ENCODE results near the gene CDK15. TPM values are rescaled to one million over a fixed set of nuclear protein-coding genes. Genes with fewer than 3 reads are reported as not detected.
"Not testable (repeated sequence)": the region's sequence is repeated elsewhere in the genome, so short reads cannot be mapped to it uniquely, and the experiment has no call there.

The CDK15 gene
- polyA plus RNA-seq, result under 1 TPM; 0.05 to 0.18 TPM

DNA sequence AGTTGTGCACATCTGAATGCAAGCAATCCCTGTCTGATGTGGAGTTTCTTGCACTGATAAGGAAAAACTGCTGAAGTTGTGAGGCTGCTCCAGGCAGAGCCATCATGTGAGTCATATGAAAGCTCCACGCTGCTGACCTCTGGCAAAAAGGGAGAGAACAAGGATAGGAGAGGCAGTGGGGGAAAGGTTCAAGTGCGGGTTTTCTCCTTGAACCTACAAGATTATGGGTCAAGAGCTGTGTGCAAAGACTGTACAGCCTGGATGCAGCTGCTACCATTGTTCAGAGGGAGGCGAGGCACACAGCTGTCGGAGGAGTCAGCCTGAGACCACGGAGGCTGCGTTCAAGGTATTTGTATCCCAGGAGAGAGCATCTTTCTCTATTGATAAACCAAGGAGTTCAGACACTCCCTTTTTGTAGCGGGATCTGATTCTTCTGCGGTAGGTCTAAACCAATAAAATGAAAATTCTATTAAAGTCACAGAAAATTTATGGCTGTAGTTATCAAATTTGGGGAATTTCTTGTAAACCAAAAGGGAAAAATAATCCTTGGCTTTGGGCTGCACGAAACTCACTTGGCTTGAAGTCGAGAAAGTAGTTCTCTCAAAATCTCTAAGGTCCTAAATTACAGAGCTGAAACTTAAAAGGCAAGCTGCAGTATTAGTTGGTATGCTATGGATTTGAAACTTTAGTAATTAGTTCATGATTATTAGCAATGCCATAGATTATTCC is at the start of gene CDK15:
Gene CDK15 (plus strand): TSS at position 96 of the 729 bp plus-strand sequence. CDS start 128 bp downstream, at position 224.
- Histone ChIP-seq H3K27me3 (ENCODE audit: control insufficient read depth in 1 of 2, insufficient read depth in 2 of 2, low read length in 2 of 2) (no peaks in the 10 kb centered on the region), H3K36me3 (ENCODE audit: control insufficient read depth in 2 of 2, insufficient read depth in 2 of 2, low read length in 1 of 2) (no peaks in the 10 kb centered on the region), H3K9me3 (ENCODE audit: control insufficient read depth in 2 of 2, insufficient read depth in 1 of 2, low read depth in 1 of 2, low read length in 1 of 2) (no peaks in the 10 kb centered on the region), H3K27ac (ENCODE audit: low read depth in 2 of 2, low read length in 1 of 2) (no peak within 1 kb of the TSS), H3K4me3 (ENCODE audit: low read depth in 1 of 2, low read length in 2 of 2) (no peak within 1 kb of the TSS), H3K4me1 (ENCODE audit: control insufficient read depth in 2 of 2, insufficient read depth in 2 of 2, low read length in 1 of 2) (no peaks in the 10 kb centered on the region)
- 54 to 59% methylated on average over 10 of the region's 10 CpGs for WGBS, 2 donors

DNA sequence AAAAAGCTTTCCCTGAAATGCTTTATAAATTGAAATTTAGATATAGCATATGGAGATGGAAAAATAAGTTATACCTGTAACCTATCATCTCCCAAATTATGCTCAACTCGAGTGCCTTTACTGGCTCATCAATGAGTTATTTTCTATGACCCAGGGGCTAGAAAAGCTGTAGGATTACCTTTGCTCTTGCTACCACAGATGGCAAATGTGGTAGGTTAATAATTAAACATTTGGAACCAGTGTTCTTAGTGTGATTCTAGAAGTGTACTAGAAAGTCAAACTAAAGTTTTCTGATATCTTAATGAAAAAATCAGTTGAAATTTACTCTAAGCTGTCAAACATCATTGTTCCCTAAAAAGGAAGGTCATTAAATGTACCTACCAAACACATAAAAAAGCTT is 48.1 kb upstream of the CDK15 start:
- Histone ChIP-seq H3K27ac (ENCODE audit: low read depth in 2 of 2, low read length in 1 of 2) (no peak overlapping the region), H3K36me3 (ENCODE audit: control insufficient read depth in 2 of 2, insufficient read depth in 2 of 2, low read length in 1 of 2) (peaks cover 0 to 14% of the 10 kb centered on the region in 2 donors), H3K27me3 (ENCODE audit: control insufficient read depth in 1 of 2, insufficient read depth in 2 of 2, low read length in 2 of 2) (no peaks in the 10 kb centered on the region), H3K4me3 (ENCODE audit: low read depth in 1 of 2, low read length in 2 of 2) (no peak overlapping the region), H3K9me3 (ENCODE audit: control insufficient read depth in 2 of 2, insufficient read depth in 1 of 2, low read depth in 1 of 2, low read length in 1 of 2) (no peaks in the 10 kb centered on the region), H3K4me1 (ENCODE audit: control insufficient read depth in 2 of 2, insufficient read depth in 2 of 2, low read length in 1 of 2) (peaks cover 0 to 2% of the 10 kb centered on the region in 2 donors)
- 2% methylated on average over 1 of the region's 1 CpG for WGBS, 2 donors

DNA sequence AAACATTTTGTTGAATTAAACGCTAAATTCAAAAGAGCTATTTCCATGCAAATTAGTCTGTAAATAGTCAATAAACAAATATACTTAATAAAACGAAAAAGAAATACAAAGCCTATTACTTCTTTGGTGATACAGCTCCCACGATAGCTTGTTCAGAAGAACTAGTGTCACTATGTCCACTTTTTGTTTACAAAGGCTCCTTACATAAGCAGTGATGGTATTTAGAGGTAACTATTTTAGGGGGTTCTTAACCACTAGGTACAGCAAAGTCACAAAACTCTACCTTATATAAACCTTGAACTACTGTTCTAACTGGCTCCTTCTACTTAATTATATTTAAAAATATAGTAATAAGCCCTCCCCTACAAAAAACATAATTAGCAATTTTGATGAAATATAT is 47.5 kb upstream of the CDK15 start:
- Histone ChIP-seq H3K27me3 (ENCODE audit: control insufficient read depth in 1 of 2, insufficient read depth in 2 of 2, low read length in 2 of 2) (no peaks in the 10 kb centered on the region), H3K27ac (ENCODE audit: low read depth in 2 of 2, low read length in 1 of 2) (no peak overlapping the region), H3K9me3 (ENCODE audit: control insufficient read depth in 2 of 2, insufficient read depth in 1 of 2, low read depth in 1 of 2, low read length in 1 of 2) (no peaks in the 10 kb centered on the region), H3K4me3 (ENCODE audit: low read depth in 1 of 2, low read length in 2 of 2) (no peak overlapping the region), H3K36me3 (ENCODE audit: control insufficient read depth in 2 of 2, insufficient read depth in 2 of 2, low read length in 1 of 2) (peaks cover 0 to 14% of the 10 kb centered on the region in 2 donors), H3K4me1 (ENCODE audit: control insufficient read depth in 2 of 2, insufficient read depth in 2 of 2, low read length in 1 of 2) (peaks cover 0 to 2% of the 10 kb centered on the region in 2 donors)
- WGBS, 2 donors, result 66 to 88% methylated on average over 3 of the region's 3 CpGs

DNA sequence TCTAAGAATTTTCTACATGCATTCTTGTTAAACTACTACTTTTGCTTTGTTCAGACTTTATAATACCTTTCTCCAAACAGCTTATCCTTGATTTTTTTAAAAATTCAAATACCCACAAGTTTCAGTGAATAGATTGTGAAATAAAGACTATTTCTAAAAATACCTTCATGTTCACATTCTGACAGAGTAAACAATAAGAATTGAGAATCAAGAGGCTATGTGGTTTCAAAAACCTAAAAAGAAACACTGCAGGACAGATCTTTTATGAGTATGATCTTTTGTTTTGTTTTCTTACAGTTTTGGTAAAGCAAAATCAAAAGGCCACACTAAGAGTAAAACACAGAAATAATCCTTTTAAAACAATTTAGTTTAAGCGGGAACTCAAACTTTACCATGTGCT is 46.8 kb upstream of the CDK15 start:
- H3K27me3 ChIP-seq (ENCODE audit: control insufficient read depth in 1 of 2, insufficient read depth in 2 of 2, low read length in 2 of 2), result no peaks in the 10 kb centered on the region
- H3K4me1 ChIP-seq (ENCODE audit: control insufficient read depth in 2 of 2, insufficient read depth in 2 of 2, low read length in 1 of 2), result peaks cover 0 to 2% of the 10 kb centered on the region in 2 donors
- no peak overlapping the region for H3K4me3 ChIP-seq (ENCODE audit: low read depth in 1 of 2, low read length in 2 of 2)
- no peaks in the 10 kb centered on the region for H3K9me3 ChIP-seq (ENCODE audit: control insufficient read depth in 2 of 2, insufficient read depth in 1 of 2, low read depth in 1 of 2, low read length in 1 of 2)
- WGBS, 2 donors, result 97 to 100% methylated on average over 1 of the region's 1 CpG
- H3K36me3 ChIP-seq (ENCODE audit: control insufficient read depth in 2 of 2, insufficient read depth in 2 of 2, low read length in 1 of 2), result peaks cover 0 to 14% of the 10 kb centered on the region in 2 donors
- no peak overlapping the region for H3K27ac ChIP-seq (ENCODE audit: low read depth in 2 of 2, low read length in 1 of 2)

DNA sequence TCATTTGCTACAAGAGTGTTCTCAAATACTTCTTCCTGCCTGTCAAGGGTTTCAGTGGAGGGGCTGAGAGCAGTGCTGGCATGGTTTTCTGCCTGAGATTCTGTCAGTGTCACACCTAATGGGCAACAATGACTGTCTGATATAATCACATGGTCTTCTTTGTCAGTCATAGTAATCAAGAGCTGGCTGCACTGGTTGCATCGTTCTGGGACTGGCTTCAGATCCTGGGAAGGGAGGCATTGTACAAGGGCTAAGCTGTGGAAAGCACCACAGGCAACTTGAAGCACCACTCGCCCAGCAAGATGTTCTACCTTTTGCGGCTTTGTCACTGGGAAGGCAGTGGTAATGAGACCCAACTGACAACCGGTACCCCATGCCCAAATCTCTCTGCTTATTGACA is 45.2 kb upstream of the CDK15 start:
- Histone ChIP-seq H3K36me3 (ENCODE audit: control insufficient read depth in 2 of 2, insufficient read depth in 2 of 2, low read length in 1 of 2) (peaks cover 0 to 14% of the 10 kb centered on the region in 2 donors), H3K27ac (ENCODE audit: low read depth in 2 of 2, low read length in 1 of 2) (no peak overlapping the region), H3K9me3 (ENCODE audit: control insufficient read depth in 2 of 2, insufficient read depth in 1 of 2, low read depth in 1 of 2, low read length in 1 of 2) (no peaks in the 10 kb centered on the region), H3K4me1 (ENCODE audit: control insufficient read depth in 2 of 2, insufficient read depth in 2 of 2, low read length in 1 of 2) (peaks cover 0 to 2% of the 10 kb centered on the region in 2 donors), H3K27me3 (ENCODE audit: control insufficient read depth in 1 of 2, insufficient read depth in 2 of 2, low read length in 2 of 2) (no peaks in the 10 kb centered on the region), H3K4me3 (ENCODE audit: low read depth in 1 of 2, low read length in 2 of 2) (no peak overlapping the region)
- 94 to 96% methylated on average over 4 of the region's 4 CpGs for WGBS, 2 donors

DNA sequence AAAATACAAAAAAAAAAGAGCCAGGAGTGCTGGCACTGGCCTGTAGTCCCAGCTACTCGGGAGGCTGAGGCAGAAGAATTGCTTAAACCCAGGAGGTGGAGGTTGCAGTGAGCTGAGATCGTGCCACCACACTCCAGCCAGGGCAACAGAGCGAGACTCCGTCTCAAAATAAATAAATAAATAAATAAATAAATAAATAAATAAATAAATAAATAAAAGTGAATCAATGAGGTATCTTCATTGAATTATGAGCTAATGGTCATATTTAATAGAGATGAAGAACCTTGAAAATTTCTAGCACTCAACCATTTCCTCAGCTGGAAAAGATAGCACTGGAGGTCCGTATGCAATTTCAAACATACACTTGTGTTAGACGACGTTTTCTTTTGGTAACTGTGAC is 41.9 kb upstream of the CDK15 start:
- not testable (repeated sequence) for H3K4me3 ChIP-seq (ENCODE audit: low read depth in 1 of 2, low read length in 2 of 2); H3K27me3 ChIP-seq (ENCODE audit: control insufficient read depth in 1 of 2, insufficient read depth in 2 of 2, low read length in 2 of 2); H3K4me1 ChIP-seq (ENCODE audit: control insufficient read depth in 2 of 2, insufficient read depth in 2 of 2, low read length in 1 of 2); H3K9me3 ChIP-seq (ENCODE audit: control insufficient read depth in 2 of 2, insufficient read depth in 1 of 2, low read depth in 1 of 2, low read length in 1 of 2); H3K27ac ChIP-seq (ENCODE audit: low read depth in 2 of 2, low read length in 1 of 2)
- H3K36me3 ChIP-seq (ENCODE audit: control insufficient read depth in 2 of 2, insufficient read depth in 2 of 2, low read length in 1 of 2), result peaks cover 0 to 13% of the 10 kb centered on the region in 2 donors
- 96 to 99% methylated on average over 7 of the region's 7 CpGs for WGBS, 2 donors

DNA sequence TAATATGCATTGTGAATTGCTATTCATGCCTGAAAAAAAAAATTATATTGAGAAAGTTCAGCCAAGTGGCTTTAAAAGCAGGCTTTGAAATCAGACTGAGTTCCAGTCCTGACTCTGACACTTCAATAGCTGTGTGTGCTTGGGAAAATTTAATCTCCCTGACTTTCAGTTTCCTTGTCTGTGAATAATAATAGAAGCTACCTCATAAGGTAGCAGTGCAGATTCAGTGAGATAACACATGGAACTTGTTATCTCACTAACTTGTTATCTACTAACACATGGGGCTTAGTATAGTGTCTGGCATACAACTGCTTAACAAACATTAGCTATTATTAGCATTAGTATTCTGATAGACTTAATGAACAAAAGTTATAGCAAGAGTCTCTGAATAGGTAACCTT is 40.5 kb upstream of the CDK15 start:
- H3K27ac ChIP-seq (ENCODE audit: low read depth in 2 of 2, low read length in 1 of 2), result no peak overlapping the region
- H3K9me3 ChIP-seq (ENCODE audit: control insufficient read depth in 2 of 2, insufficient read depth in 1 of 2, low read depth in 1 of 2, low read length in 1 of 2), result no peaks in the 10 kb centered on the region
- no peaks in the 10 kb centered on the region for H3K27me3 ChIP-seq (ENCODE audit: control insufficient read depth in 1 of 2, insufficient read depth in 2 of 2, low read length in 2 of 2)
- H3K36me3 ChIP-seq (ENCODE audit: control insufficient read depth in 2 of 2, insufficient read depth in 2 of 2, low read length in 1 of 2), result peaks cover 0 to 13% of the 10 kb centered on the region in 2 donors
- no peak overlapping the region for H3K4me3 ChIP-seq (ENCODE audit: low read depth in 1 of 2, low read length in 2 of 2)
- no peaks in the 10 kb centered on the region for H3K4me1 ChIP-seq (ENCODE audit: control insufficient read depth in 2 of 2, insufficient read depth in 2 of 2, low read length in 1 of 2)

DNA sequence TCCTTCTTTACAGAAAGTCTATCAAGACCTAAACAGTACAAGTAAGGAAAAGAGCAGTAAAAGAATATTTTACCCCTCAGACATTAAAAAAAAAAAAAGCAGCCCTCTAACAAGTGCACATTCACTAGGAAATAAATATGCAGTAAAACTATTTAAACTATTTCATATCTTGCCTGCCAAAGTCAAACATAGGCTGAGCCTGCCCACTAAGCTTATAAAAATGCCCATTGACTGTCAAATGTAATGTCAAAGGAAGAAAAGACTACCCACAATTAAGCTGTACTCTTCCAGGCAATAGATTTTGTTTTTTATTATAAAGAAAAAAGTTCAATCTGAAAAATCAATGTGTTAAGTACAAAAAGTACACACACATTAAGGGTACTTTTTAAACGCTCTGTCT is 37.4 kb upstream of the CDK15 start:
- Histone ChIP-seq H3K9me3 (ENCODE audit: control insufficient read depth in 2 of 2, insufficient read depth in 1 of 2, low read depth in 1 of 2, low read length in 1 of 2) (no peaks in the 10 kb centered on the region), H3K36me3 (ENCODE audit: control insufficient read depth in 2 of 2, insufficient read depth in 2 of 2, low read length in 1 of 2) (no peaks in the 10 kb centered on the region), H3K27me3 (ENCODE audit: control insufficient read depth in 1 of 2, insufficient read depth in 2 of 2, low read length in 2 of 2) (no peaks in the 10 kb centered on the region), H3K27ac (ENCODE audit: low read depth in 2 of 2, low read length in 1 of 2) (no peak overlapping the region), H3K4me3 (ENCODE audit: low read depth in 1 of 2, low read length in 2 of 2) (no peak overlapping the region), H3K4me1 (ENCODE audit: control insufficient read depth in 2 of 2, insufficient read depth in 2 of 2, low read length in 1 of 2) (no peaks in the 10 kb centered on the region)
- WGBS, 2 donors, result 71 to 92% methylated on average over 1 of the region's 1 CpG

DNA sequence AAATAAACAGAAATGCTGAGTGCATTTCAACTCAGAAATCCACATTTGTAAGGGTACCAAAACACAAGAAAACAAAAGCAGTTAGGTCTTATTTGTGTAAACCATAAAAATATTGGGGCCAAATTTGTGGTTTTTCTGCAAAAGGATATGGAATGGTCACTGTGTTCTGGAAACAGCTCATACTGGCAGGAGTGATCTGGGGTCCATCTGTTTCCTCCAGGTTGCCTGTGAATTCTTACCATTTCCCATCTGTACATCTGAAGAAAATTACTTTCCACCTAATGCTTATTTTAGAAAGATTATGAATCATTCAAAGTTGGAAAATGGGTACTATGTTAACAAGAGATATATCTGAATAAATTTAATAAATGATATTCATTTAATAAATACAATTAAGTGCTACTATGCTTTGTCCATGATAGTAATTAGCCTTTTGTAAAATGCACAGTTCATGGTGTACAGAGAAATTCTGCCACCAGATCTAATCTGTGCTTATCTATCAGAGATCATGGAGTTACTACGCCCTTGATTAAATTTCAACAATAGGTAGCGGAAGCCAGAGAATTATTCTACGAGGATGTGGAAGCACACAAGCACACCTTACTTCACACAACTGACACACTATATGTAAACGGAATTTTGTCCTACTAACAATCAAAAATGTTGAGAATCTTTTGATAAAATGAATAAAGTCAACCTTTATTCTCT is 36.5 kb upstream of the CDK15 start:
- WGBS, 2 donors, result 84 to 85% methylated on average over 4 of the region's 4 CpGs
- no peaks in the 10 kb centered on the region for H3K36me3 ChIP-seq (ENCODE audit: control insufficient read depth in 2 of 2, insufficient read depth in 2 of 2, low read length in 1 of 2)
- no peak overlapping the region for H3K27ac ChIP-seq (ENCODE audit: low read depth in 2 of 2, low read length in 1 of 2)
- no peak overlapping the region for H3K4me3 ChIP-seq (ENCODE audit: low read depth in 1 of 2, low read length in 2 of 2)
- H3K27me3 ChIP-seq (ENCODE audit: control insufficient read depth in 1 of 2, insufficient read depth in 2 of 2, low read length in 2 of 2), result no peaks in the 10 kb centered on the region
- H3K4me1 ChIP-seq (ENCODE audit: control insufficient read depth in 2 of 2, insufficient read depth in 2 of 2, low read length in 1 of 2), result no peaks in the 10 kb centered on the region
- H3K9me3 ChIP-seq (ENCODE audit: control insufficient read depth in 2 of 2, insufficient read depth in 1 of 2, low read depth in 1 of 2, low read length in 1 of 2), result no peaks in the 10 kb centered on the region

DNA sequence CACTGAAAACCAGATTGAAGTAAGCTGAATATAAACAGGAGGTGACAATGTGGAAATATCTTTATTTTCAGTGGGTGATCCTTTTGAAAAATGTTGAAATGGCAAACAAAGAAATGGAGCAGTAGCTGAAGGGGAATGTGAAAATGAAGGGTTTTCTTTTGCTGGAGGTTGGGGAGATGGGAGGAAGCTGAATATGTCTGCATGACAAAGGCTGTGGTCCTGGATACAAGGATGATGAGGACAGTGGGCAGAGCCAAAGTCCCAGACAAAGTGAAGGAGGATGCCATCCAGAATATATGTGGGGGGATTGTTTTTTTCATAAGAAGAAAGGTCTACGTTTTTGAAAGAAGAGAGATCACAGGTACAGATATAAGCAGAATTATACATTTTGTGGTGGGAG is 32.3 kb upstream of the CDK15 start:
- WGBS, 2 donors, result 79 to 95% methylated on average over 1 of the region's 1 CpG
- Histone ChIP-seq H3K36me3 (ENCODE audit: control insufficient read depth in 2 of 2, insufficient read depth in 2 of 2, low read length in 1 of 2) (no peaks in the 10 kb centered on the region), H3K4me3 (ENCODE audit: low read depth in 1 of 2, low read length in 2 of 2) (no peak overlapping the region), H3K27me3 (ENCODE audit: control insufficient read depth in 1 of 2, insufficient read depth in 2 of 2, low read length in 2 of 2) (no peaks in the 10 kb centered on the region), H3K27ac (ENCODE audit: low read depth in 2 of 2, low read length in 1 of 2) (no peak overlapping the region), H3K4me1 (ENCODE audit: control insufficient read depth in 2 of 2, insufficient read depth in 2 of 2, low read length in 1 of 2) (no peaks in the 10 kb centered on the region), H3K9me3 (ENCODE audit: control insufficient read depth in 2 of 2, insufficient read depth in 1 of 2, low read depth in 1 of 2, low read length in 1 of 2) (no peaks in the 10 kb centered on the region)

Measured in esophagus (tissue), 2 donors.